HEK293T (cell line): ENCODE measurements around the gene ANKRD13D.

Experiments
- CTCF ChIA-PET: fragments of 350-600 bp; formaldehyde crosslinking; extraction: SDS; loops from one replicate; lab custom pipeline; 2021; ENCODE audit warnings: antibody characterized with exemption, inconsistent platforms; lab: Yijun Ruan, JAX
- POLR2A ChIA-PET: fragments of 350-600 bp; formaldehyde crosslinking; extraction: SDS; loops from one replicate; lab custom pipeline; 2020; ENCODE audit warnings: antibody characterized with exemption, inconsistent platforms; lab: Yijun Ruan, JAX
- DNase-seq: peaks from one replicate; pipeline ENCODE4 v3.0.0; 2012; ENCODE audit warnings: mixed read lengths; ENCODE audit errors: extremely low spot score
- ARNT ChIP-seq: fragments of 450-650 bp; IDR thresholded peaks from 2 replicates; pipeline ENCODE4 v1.6.1; 2017; ENCODE audit warnings: mild to moderate bottlenecking
- BHLHE40 ChIP-seq: fragments of 450-650 bp; IDR thresholded peaks from 2 replicates; pipeline ENCODE4 v1.6.1; 2016; ENCODE audit warnings: mild to moderate bottlenecking, moderate library complexity, borderline replicate concordance
- CTBP1 ChIP-seq: fragments of 450-650 bp; IDR thresholded peaks from 2 replicates; pipeline ENCODE4 v1.6.1; 2016; ENCODE audit warnings: borderline replicate concordance
- ELF4 ChIP-seq: fragments of 450-650 bp; IDR thresholded peaks from 2 replicates; pipeline ENCODE4 v1.6.1; 2017; ENCODE audit warnings: antibody characterized with exemption
- FOXA1 ChIP-seq: fragments of 450-650 bp; IDR thresholded peaks from 2 replicates; pipeline ENCODE4 v1.6.1; 2016; ENCODE audit warnings: mild to moderate bottlenecking
- FOXK2 ChIP-seq: fragments of 450-650 bp; IDR thresholded peaks from 2 replicates; pipeline ENCODE4 v1.6.1; 2016; ENCODE audit warnings: mild to moderate bottlenecking
- FOXM1 ChIP-seq: fragments of 450-650 bp; IDR thresholded peaks from 2 replicates; pipeline ENCODE4 v1.6.1; 2017; ENCODE audit warnings: mild to moderate bottlenecking, borderline replicate concordance
- HDGF ChIP-seq: fragments of 450-650 bp; IDR thresholded peaks from 2 replicates; pipeline ENCODE4 v1.6.1; 2017; ENCODE audit warnings: antibody characterized with exemption, borderline replicate concordance
- L3MBTL2 ChIP-seq: fragments of 450-650 bp; conservative IDR thresholded peaks from 2 replicates; pipeline ENCODE4 v1.6.1; 2016; ENCODE audit warnings: mild to moderate bottlenecking
- LEF1 ChIP-seq: fragments of 450-650 bp; IDR thresholded peaks from 2 replicates; pipeline ENCODE4 v1.6.1; 2017; ENCODE audit warnings: mild to moderate bottlenecking, borderline replicate concordance
- NFRKB ChIP-seq: fragments of 450-650 bp; IDR thresholded peaks from 2 replicates; pipeline ENCODE4 v1.6.1; 2016; ENCODE audit warnings: mild to moderate bottlenecking, moderate library complexity
- PKNOX1 ChIP-seq: fragments of 450-650 bp; IDR thresholded peaks from 2 replicates; pipeline ENCODE4 v1.6.1; 2016
- SP1 ChIP-seq: fragments of 450-650 bp; IDR thresholded peaks from 2 replicates; pipeline ENCODE4 v1.6.1; 2017
- SUZ12 ChIP-seq: fragments of 450-650 bp; IDR thresholded peaks from 2 replicates; pipeline ENCODE4 v1.6.1; 2016; ENCODE audit warnings: mild to moderate bottlenecking
- TARDBP ChIP-seq: fragments of 450-650 bp; IDR thresholded peaks from 2 replicates; pipeline ENCODE4 v1.6.1; 2016
- ZNF384 ChIP-seq: fragments of 450-650 bp; IDR thresholded peaks from 2 replicates; pipeline ENCODE4 v1.6.1; 2016

ANKRD13D gene

GRCh38 chr11:67301951-67302516, 12.9 kb downstream of the ANKRD13D start:
- DNase-seq = peak; percentile 43
- ChIA-PET POLR2A (interaction anchor here (4.3 to 4.8 kb wide), 2 partner anchors 12 to 15 kb away, joined by 25 to 27 read pairs; partner anchors contain the start of gene ANKRD13D), CTCF (no interaction called here)
- no peak for TF ChIP-seq SUZ12
- peak; percentile 95 for TF ChIP-seq PKNOX1

- ChIA-PET POLR2A (interaction anchor here (1.7 to 4.8 kb wide), 3 partner anchors 11 to 15 kb away, joined by 3 to 27 read pairs (median 25); partner anchors contain the start of gene ANKRD13D), CTCF (interaction anchor here (1.0 to 1.1 kb wide), 3 partner anchors 15 to 41 kb away, joined by 3 to 5 read pairs (median 4); no protein-coding TSS in a partner anchor)
- TF ChIP-seq ELF4 (no peak), L3MBTL2 (no peak), SP1 (no peak), HDGF (no peak), LEF1 (no peak), PKNOX1 (no peak), BHLHE40 (no peak), NFRKB (no peak), TARDBP (no peak)
- no peak for DNase-seq
Measured at GRCh38 chr11:67302571-67303131, 13.5 kb downstream of the ANKRD13D start.

- DNase-seq = peak; percentile 68
- TF ChIP-seq NFRKB = no peak
- ChIA-PET POLR2A (interaction anchor here (1.7 to 4.8 kb wide), 3 partner anchors 10 to 14 kb away, joined by 3 to 27 read pairs (median 25); partner anchors contain the start of gene ANKRD13D), CTCF (interaction anchor here (0.6 to 1.1 kb wide), 4 partner anchors 14 to 41 kb away, joined by 3 to 5 read pairs (median 4); partner anchors contain the start of gene ANKRD13D)
Measured at GRCh38 chr11:67303132-67303834, 14.2 kb downstream of the ANKRD13D start, which contains the start of gene SSH3. Gene SSH3, plus strand, starts transcription at chr11:67303530. Its CDS starts 96 bp downstream, at chr11:67303626.

GRCh38 chr11:67303835-67304411, 14.8 kb downstream of the ANKRD13D start:
- no peak for TF ChIP-seq NFRKB
- no peak for TF ChIP-seq FOXA1
- no peak for TF ChIP-seq ELF4
- TF ChIP-seq ZNF384 = no peak
- TF ChIP-seq FOXM1 = no peak
- no peak for TF ChIP-seq PKNOX1
- no peak for TF ChIP-seq SP1
- no peak for TF ChIP-seq L3MBTL2
- no peak for TF ChIP-seq CTBP1
- no peak for TF ChIP-seq BHLHE40
- TF ChIP-seq TARDBP = no peak
- no peak for TF ChIP-seq FOXK2
- no peak for TF ChIP-seq LEF1
- no peak for TF ChIP-seq ARNT
- peak; percentile 42 for DNase-seq
- POLR2A ChIA-PET = interaction anchor here (1.0 to 4.8 kb wide), 4 partner anchors 10 to 37 kb away, joined by 3 to 27 read pairs (median 14); partner anchors contain the start of gene ANKRD13D
- CTCF ChIA-PET = interaction anchor here (0.6 to 1.0 kb wide), 2 partner anchors 15 to 42 kb away, joined by 3 to 4 read pairs; partner anchors contain the start of gene ANKRD13D

- ChIA-PET CTCF (interaction anchor here (1.5 kb wide), 1 partner anchor 11 kb away, joined by 3 read pairs; no protein-coding TSS in a partner anchor), POLR2A (interaction anchor here (1.0 to 4.3 kb wide), 2 partner anchors 13 to 38 kb away, joined by 3 to 25 read pairs; no protein-coding TSS in a partner anchor)
- DNase-seq = no peak
- no peak for TF ChIP-seq ARNT
- no peak for TF ChIP-seq BHLHE40
- TF ChIP-seq NFRKB = no peak
- no peak for TF ChIP-seq ZNF384
- TF ChIP-seq HDGF = no peak
- no peak for TF ChIP-seq TARDBP
- no peak for TF ChIP-seq SP1
- no peak for TF ChIP-seq SUZ12
- TF ChIP-seq CTBP1 = no peak
- no peak for TF ChIP-seq FOXM1
- TF ChIP-seq ELF4 = no peak
- TF ChIP-seq FOXA1 = no peak
- TF ChIP-seq FOXK2 = no peak
- TF ChIP-seq L3MBTL2 = no peak
- TF ChIP-seq LEF1 = no peak
- TF ChIP-seq PKNOX1 = no peak
Measured at GRCh38 chr11:67304511-67305113, 15.5 kb downstream of the ANKRD13D start.
